Endothelial cell (in vitro differentiated cells): ENCODE results near the gene ZNF831. TPM values are rescaled to one million over a fixed set of nuclear protein-coding genes. Genes with fewer than 3 reads are reported as not detected.

Source experiments
- DNase-seq: peaks from one replicate; pipeline ENCODE4 v3.0.0; 2021; ENCODE audit warnings: low spot score
- H3K27ac Mint-ChIP-seq: one replicate; pipeline ENCODE4 v1.8.0; 2021; ENCODE audit warnings: mixed read lengths, inconsistent platforms; ENCODE audit not compliant: unreplicated experiment
- H3K27me3 Mint-ChIP-seq: one replicate; pipeline ENCODE4 v1.8.0; 2021; ENCODE audit warnings: mild to moderate bottlenecking, moderate library complexity, mixed read lengths, inconsistent platforms; ENCODE audit not compliant: unreplicated experiment
- H3K36me3 Mint-ChIP-seq: one replicate; pipeline ENCODE4 v1.8.0; 2021; ENCODE audit warnings: mild to moderate bottlenecking, low read depth, mixed read lengths, inconsistent platforms; ENCODE audit not compliant: unreplicated experiment
- H3K4me1 Mint-ChIP-seq: one replicate; pipeline ENCODE4 v1.8.0; 2021; ENCODE audit warnings: mild to moderate bottlenecking, mixed read lengths, inconsistent platforms; ENCODE audit not compliant: unreplicated experiment
- H3K4me3 Mint-ChIP-seq: one replicate; pipeline ENCODE4 v1.8.0; 2021; ENCODE audit warnings: mild to moderate bottlenecking, mixed read lengths, inconsistent platforms; ENCODE audit not compliant: unreplicated experiment
- H3K9me3 Mint-ChIP-seq: one replicate; pipeline ENCODE4 v1.8.0; 2021; ENCODE audit warnings: mixed read lengths, inconsistent platforms; ENCODE audit not compliant: unreplicated experiment
- total RNA-seq: library from RNA; stranded (reverse); fragmentation: NEBNext Ultra II Directional; extraction: Animal tissue kit (Norgen Biotek cat#: 25700); gene quantifications from one replicate; pipeline ENCODE4 v1.2.1, GENCODE V29; 2021; ENCODE audit not compliant: unreplicated experiment
- TF ChIP-seq, protein P1 (sequence below): fragments of 200-600 bp; sonication (generic); IDR thresholded peaks from one replicate; pipeline ENCODE4 v1.5.0; 2021; ENCODE audit warnings: antibody characterized with exemption; ENCODE audit not compliant: unreplicated experiment

Gene ZNF831
- total RNA-seq, 1 donor from 2014 or later, result 0.56 TPM

DNA sequence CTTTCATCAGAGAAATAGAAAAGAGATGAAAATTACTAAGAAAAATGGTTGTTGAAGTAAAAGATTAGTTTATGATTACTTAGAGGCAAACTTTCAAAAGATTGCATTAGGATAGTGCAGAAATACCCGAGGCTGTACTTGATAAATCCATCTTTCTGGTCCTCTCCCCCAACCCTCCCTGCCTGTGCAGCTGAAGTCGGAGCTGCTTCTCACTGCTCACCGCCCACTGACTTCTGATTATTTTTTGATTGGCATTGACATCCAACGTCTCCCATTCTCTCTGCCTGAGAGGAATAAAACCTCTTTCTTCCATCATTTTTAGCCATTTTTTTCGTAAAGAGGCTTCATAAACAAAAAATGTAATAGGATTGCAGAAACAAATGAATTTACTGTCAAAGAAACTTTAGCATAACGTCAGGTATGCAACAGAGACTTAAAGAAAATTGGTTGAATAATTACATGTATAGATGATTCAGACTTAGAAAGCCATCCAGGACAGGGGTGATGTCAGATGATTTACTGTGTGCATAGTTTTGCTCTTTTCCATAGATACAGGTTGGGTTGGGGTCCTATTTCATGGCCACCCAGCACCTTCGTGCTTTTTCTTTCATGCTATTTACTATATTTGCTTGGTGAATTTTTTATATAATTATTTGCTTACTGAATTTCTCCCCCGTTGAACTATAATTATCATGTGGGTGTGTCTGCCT, 83.2 kb downstream of the ZNF831 start:
- H3K27ac Mint-ChIP-seq, result no peak overlapping the region
- no peaks in the 10 kb centered on the region for H3K27me3 Mint-ChIP-seq
- no peak overlapping the region for H3K4me3 Mint-ChIP-seq
- TF ChIP-seq, protein P1, sequence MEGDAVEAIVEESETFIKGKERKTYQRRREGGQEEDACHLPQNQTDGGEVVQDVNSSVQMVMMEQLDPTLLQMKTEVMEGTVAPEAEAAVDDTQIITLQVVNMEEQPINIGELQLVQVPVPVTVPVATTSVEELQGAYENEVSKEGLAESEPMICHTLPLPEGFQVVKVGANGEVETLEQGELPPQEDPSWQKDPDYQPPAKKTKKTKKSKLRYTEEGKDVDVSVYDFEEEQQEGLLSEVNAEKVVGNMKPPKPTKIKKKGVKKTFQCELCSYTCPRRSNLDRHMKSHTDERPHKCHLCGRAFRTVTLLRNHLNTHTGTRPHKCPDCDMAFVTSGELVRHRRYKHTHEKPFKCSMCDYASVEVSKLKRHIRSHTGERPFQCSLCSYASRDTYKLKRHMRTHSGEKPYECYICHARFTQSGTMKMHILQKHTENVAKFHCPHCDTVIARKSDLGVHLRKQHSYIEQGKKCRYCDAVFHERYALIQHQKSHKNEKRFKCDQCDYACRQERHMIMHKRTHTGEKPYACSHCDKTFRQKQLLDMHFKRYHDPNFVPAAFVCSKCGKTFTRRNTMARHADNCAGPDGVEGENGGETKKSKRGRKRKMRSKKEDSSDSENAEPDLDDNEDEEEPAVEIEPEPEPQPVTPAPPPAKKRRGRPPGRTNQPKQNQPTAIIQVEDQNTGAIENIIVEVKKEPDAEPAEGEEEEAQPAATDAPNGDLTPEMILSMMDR, result no peak
- no peak for DNase-seq
- no peaks in the 10 kb centered on the region for H3K9me3 Mint-ChIP-seq
- no peaks in the 10 kb centered on the region for H3K4me1 Mint-ChIP-seq
- no peaks in the 10 kb centered on the region for H3K36me3 Mint-ChIP-seq

DNA sequence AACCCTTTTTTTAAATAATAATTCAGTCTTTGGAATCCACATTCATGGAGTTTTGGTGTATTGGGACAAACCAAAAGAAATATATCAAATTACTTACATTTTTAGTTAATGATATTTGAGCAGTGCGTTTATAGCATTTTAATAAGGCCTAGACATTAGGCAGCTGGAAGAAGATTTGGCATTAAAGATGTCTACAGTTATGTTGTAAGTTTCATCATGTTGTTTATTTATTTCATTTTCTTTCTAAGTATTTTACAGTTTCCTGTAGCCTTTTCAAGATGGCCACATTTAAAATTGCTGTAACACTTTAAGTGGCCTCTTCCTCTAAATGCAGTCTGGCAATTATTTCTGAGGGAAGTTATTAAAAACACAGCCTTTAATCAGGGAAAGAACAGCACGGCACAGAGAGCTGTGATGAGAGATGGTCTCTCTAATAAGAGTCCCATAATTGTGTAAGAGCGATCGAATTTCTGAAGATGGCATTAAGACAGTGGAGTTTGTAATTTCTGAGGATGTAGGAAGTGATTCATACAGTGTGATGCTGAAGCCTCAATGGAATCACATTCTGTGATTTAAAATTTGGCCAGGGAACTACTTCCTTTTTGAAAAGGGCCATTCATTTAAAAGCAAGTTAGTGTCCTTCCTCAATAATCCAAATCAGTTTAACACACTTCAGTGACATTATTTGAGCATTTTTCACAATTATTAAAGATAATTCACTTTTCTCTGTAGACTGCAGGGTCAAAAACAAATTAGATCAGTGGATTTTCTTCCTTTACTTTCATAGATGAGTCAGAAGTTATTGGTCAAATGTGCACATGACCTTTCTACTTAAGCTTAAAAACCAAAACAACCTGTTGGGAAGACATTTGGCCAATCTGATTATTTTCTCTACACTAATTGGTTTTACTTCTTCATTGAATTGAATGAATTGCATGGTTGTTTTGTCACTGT, 84.4 kb downstream of the ZNF831 start:
- Mint-ChIP-seq H3K4me3 (no peak overlapping the region), H3K27me3 (no peaks in the 10 kb centered on the region), H3K4me1 (no peaks in the 10 kb centered on the region), H3K9me3 (no peaks in the 10 kb centered on the region), H3K27ac (no peak overlapping the region), H3K36me3 (no peaks in the 10 kb centered on the region)
- DNase-seq, result no peak
- TF ChIP-seq, protein P1, result no peak

DNA sequence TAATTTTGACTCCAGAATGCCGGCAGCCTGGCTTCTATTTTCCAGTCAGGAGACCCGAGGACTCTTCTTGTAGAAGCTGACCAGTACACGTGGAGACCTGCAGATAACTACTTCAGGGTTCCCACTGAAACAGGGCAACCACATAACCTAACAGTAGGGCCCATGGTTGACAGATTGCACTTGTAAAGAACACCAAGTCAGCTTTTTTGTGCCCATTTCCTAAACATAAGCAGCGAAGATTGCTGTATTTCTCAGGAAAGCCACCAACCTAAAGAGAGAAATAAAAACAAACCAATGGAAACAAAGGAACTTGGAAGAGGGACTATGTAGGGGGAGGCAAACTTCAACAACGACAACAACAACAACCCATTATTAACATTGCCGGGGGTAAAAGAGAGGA, 86.7 kb downstream of the ZNF831 start:
- Mint-ChIP-seq H3K4me1 (no peaks in the 10 kb centered on the region), H3K4me3 (no peak overlapping the region), H3K27ac (no peak overlapping the region), H3K9me3 (no peaks in the 10 kb centered on the region), H3K27me3 (no peaks in the 10 kb centered on the region), H3K36me3 (no peaks in the 10 kb centered on the region)
- TF ChIP-seq, protein P1, result no peak
- no peak for DNase-seq

DNA sequence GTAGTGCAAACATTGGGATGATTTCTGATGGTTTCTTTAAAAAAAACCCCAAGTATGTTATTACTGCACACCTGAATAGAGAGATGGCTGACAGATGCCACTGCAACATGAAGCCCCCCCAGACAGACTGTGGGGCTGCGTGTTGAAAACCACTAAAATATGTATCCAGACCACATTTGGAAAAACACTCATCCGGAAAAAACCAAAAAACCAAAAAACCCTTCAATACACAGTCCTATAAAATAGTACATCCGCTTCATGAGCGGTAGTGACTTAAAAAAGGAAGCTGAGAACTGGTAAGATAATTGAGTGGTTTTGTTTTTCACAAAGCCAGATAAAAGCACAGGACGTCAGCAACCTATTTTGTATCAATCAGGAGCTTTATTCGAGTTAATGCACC, 89.7 kb downstream of the ZNF831 start:
- Mint-ChIP-seq H3K9me3 (no peaks in the 10 kb centered on the region), H3K4me1 (no peaks in the 10 kb centered on the region), H3K4me3 (no peak overlapping the region), H3K27ac (no peak overlapping the region), H3K27me3 (no peaks in the 10 kb centered on the region), H3K36me3 (no peaks in the 10 kb centered on the region)
- DNase-seq, result no peak
- TF ChIP-seq, protein P1, result no peak
